Astrocyte (in vitro differentiated cells and primary cell): ENCODE measurements around the gene HNRNPUL1. TPM values are rescaled to one million over a fixed set of nuclear protein-coding genes. Genes with fewer than 3 reads are reported as not detected.
A peak's percentile ranks its signal among the peaks of the same experiment; 100 is the strongest.

Experiments used
- DNase-seq: peaks from one replicate; pipeline ENCODE4 v3.0.0-alpha.2; 2010; ENCODE audit warnings: low read depth
- FAIRE-seq: peaks from 2 replicates; lab custom pipeline; 2011; peaks lifted over from hg19 to GRCh38; lab: Jason Lieb, UNC
- H2AFZ ChIP-seq: 2 replicates; pipeline ENCODE4 v1.6.0; 2012; ENCODE audit warnings: low read depth, low read length, inconsistent platforms
- H3K27ac ChIP-seq: 2 replicates; pipeline ENCODE4 v1.5.1; 2011; ENCODE audit warnings: low read depth, low read length, inconsistent platforms
- H3K27me3 ChIP-seq: 2 replicates; pipeline ENCODE4 v1.6.0; 2011; ENCODE audit warnings: low read length, inconsistent platforms; ENCODE audit not compliant: insufficient read depth
- H3K36me3 ChIP-seq: 2 replicates; pipeline ENCODE4 v1.5.1; 2011; ENCODE audit warnings: low read length, inconsistent platforms; ENCODE audit not compliant: insufficient read depth
- H3K4me1 ChIP-seq: 2 replicates; pipeline ENCODE4 v1.5.1; 2011; ENCODE audit warnings: low read length, inconsistent platforms; ENCODE audit not compliant: insufficient read depth
- H3K4me2 ChIP-seq: 2 replicates; pipeline ENCODE4 v1.6.0; 2012; ENCODE audit warnings: low read length, inconsistent platforms
- H3K4me3 ChIP-seq: 2 replicates; pipeline ENCODE4 v1.5.1; 2011; ENCODE audit warnings: low read depth, mild to moderate bottlenecking, low read length, inconsistent platforms; ENCODE audit not compliant: insufficient read depth
- H3K79me2 ChIP-seq: 2 replicates; pipeline ENCODE4 v1.6.0; 2012; ENCODE audit warnings: mild to moderate bottlenecking, low read length, inconsistent platforms; ENCODE audit not compliant: insufficient read depth
- H3K9ac ChIP-seq: 2 replicates; pipeline ENCODE4 v1.6.0; 2012; ENCODE audit warnings: mild to moderate bottlenecking, low read length, inconsistent platforms
- H3K9me3 ChIP-seq: 2 replicates; pipeline ENCODE4 v1.5.1; 2012; ENCODE audit warnings: low read depth, mild to moderate bottlenecking, low read length, inconsistent platforms; ENCODE audit not compliant: insufficient read depth
- H4K20me1 ChIP-seq: 2 replicates; pipeline ENCODE4 v1.6.0; 2012; ENCODE audit warnings: low read length, inconsistent platforms; ENCODE audit not compliant: insufficient read depth
- H3K27ac Mint-ChIP-seq: one replicate; pipeline ENCODE4 v1.8.0; 2021; ENCODE audit warnings: mild to moderate bottlenecking, mixed read lengths; ENCODE audit not compliant: unreplicated experiment
- H3K27me3 Mint-ChIP-seq: one replicate; pipeline ENCODE4 v1.8.0; 2021; ENCODE audit warnings: low read depth, mixed read lengths; ENCODE audit not compliant: unreplicated experiment
- H3K36me3 Mint-ChIP-seq: one replicate; pipeline ENCODE4 v1.8.0; 2021; ENCODE audit warnings: low read depth, mixed read lengths; ENCODE audit not compliant: unreplicated experiment
- H3K4me1 Mint-ChIP-seq: one replicate; pipeline ENCODE4 v1.8.0; 2021; ENCODE audit warnings: low read depth, mixed read lengths; ENCODE audit not compliant: unreplicated experiment
- H3K4me3 Mint-ChIP-seq: one replicate; pipeline ENCODE4 v1.8.0; 2021; ENCODE audit warnings: mild to moderate bottlenecking, moderate library complexity, mixed read lengths; ENCODE audit not compliant: unreplicated experiment
- H3K9me3 Mint-ChIP-seq: one replicate; pipeline ENCODE4 v1.8.0; 2021; ENCODE audit warnings: mild to moderate bottlenecking, mixed read lengths; ENCODE audit not compliant: unreplicated experiment
- EZH2 ChIP-seq: IDR thresholded peaks from 2 replicates; pipeline ENCODE4 v1.6.1; 2012; ENCODE audit warnings: mild to moderate bottlenecking, low read length, inconsistent platforms; ENCODE audit not compliant: insufficient read depth
- total RNA-seq: library from RNA; stranded (reverse); gene quantifications from 2 replicates; pipeline ENCODE4 v1.2.1, GENCODE V29; 2021
- TF ChIP-seq, protein P1 (sequence below): IDR thresholded peaks from 2 replicates; pipeline ENCODE4 v1.5.1; 2011; ENCODE audit warnings: low read depth, mild to moderate bottlenecking, inconsistent platforms, low read length, moderate library complexity; ENCODE audit not compliant: insufficient read depth

Gene HNRNPUL1
- total RNA-seq, 1 donor from 2014 or later = 174 TPM

GRCh38 chr19:41308450-41309179 lies 44.4 kb downstream of the HNRNPUL1 start:
- DNase-seq = peak; percentile 65
- Histone ChIP-seq H3K27me3 (no peaks in the 10 kb centered on the region), H2AFZ (no peak overlapping the region), H3K4me1 (peaks cover 22% of the 10 kb centered on the region), H3K36me3 (peaks cover 39% of the 10 kb centered on the region), H3K79me2 (peaks cover 39% of the 10 kb centered on the region), H4K20me1 (peaks cover 58% of the 10 kb centered on the region), H3K9ac (peak overlapping the region; percentile 95), H3K4me2 (peak overlapping the region; percentile 97), H3K9me3 (no peaks in the 10 kb centered on the region), H3K4me3 (peak overlapping the region; percentile 91), H3K27ac (peak overlapping the region; percentile 93)
- H3K4me3 Mint-ChIP-seq = peak overlapping the region; percentile 99
- H3K36me3 Mint-ChIP-seq = peaks cover 21% of the 10 kb centered on the region
- no peaks in the 10 kb centered on the region for H3K9me3 Mint-ChIP-seq
- H3K27ac Mint-ChIP-seq = peak overlapping the region; percentile 100
- H3K4me1 Mint-ChIP-seq = peaks cover 32% of the 10 kb centered on the region
- no peak for FAIRE-seq
- TF ChIP-seq, protein P1, sequence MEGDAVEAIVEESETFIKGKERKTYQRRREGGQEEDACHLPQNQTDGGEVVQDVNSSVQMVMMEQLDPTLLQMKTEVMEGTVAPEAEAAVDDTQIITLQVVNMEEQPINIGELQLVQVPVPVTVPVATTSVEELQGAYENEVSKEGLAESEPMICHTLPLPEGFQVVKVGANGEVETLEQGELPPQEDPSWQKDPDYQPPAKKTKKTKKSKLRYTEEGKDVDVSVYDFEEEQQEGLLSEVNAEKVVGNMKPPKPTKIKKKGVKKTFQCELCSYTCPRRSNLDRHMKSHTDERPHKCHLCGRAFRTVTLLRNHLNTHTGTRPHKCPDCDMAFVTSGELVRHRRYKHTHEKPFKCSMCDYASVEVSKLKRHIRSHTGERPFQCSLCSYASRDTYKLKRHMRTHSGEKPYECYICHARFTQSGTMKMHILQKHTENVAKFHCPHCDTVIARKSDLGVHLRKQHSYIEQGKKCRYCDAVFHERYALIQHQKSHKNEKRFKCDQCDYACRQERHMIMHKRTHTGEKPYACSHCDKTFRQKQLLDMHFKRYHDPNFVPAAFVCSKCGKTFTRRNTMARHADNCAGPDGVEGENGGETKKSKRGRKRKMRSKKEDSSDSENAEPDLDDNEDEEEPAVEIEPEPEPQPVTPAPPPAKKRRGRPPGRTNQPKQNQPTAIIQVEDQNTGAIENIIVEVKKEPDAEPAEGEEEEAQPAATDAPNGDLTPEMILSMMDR = peak; percentile 99
- no peak for TF ChIP-seq EZH2
- H3K27me3 Mint-ChIP-seq = no peaks in the 10 kb centered on the region

DNA sequence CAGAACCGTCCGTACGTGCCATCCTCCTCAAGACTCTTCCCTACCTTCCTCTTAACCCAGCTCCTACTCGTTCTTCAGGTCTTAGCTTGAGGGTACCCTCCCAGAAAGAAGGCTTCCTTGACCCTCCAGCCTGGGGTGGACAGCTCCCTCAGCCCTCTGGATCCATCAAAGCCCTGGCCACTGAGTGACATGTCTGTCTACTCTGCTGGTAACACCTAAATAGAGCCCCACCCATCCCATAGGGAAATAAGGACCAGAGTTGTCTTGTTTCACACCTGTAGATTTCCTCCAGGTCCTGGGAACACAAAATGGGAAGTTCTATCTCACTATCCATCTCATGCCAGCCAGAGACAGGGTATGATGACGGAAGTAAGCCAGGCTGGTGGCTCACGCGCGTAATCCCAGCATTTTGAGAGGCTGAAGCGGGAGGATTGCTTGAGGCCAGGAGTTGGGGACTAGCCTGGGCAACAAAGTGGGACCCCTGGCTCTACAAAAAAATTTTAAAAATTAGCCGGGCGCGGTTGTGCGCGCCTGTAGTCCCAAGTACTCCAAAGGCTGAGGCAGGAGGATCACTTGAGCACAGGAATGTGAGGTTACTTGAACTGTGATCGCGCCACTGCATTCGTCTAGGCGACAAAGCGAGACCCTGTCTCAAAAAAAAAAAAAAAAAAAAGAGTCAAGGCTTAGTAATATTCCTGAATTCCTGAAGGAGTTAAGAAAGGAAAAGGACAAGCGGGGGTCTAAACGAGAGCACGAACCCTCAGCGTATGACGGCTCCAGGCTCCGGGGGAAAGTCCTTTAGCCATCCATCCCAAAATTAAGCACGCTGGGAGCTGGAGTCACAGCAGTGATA lies 45.2 kb downstream of the HNRNPUL1 start:
- Histone ChIP-seq H2AFZ (peak overlapping the region; percentile 69), H3K27ac (peak overlapping the region; percentile 93), H4K20me1 (peaks cover 56% of the 10 kb centered on the region), H3K4me2 (peak overlapping the region; percentile 97), H3K36me3 (peaks cover 31% of the 10 kb centered on the region), H3K27me3 (no peaks in the 10 kb centered on the region), H3K9me3 (no peaks in the 10 kb centered on the region), H3K79me2 (peaks cover 40% of the 10 kb centered on the region), H3K4me3 (peak overlapping the region; percentile 91), H3K9ac (peak overlapping the region; percentile 95), H3K4me1 (peaks cover 22% of the 10 kb centered on the region)
- Mint-ChIP-seq H3K9me3 (no peaks in the 10 kb centered on the region), H3K36me3 (peaks cover 17% of the 10 kb centered on the region), H3K4me3 (peak overlapping the region; percentile 99), H3K27me3 (no peaks in the 10 kb centered on the region), H3K4me1 (peaks cover 33% of the 10 kb centered on the region), H3K27ac (peak overlapping the region; percentile 100)
- DNase-seq = no peak
- no peak for TF ChIP-seq EZH2
- TF ChIP-seq, protein P1 = no peak
- no peak for FAIRE-seq
